Stimulated activated CD4-positive, alpha-beta T cell treated with anti-CD3 and anti-CD28 coated beads, Interleukin-15, amount 100 ng/mL, for 24 hours (primary cell): ENCODE results near the gene C20orf141.
"Not testable (repeated sequence)": the region's sequence is repeated elsewhere in the genome, so short reads cannot be mapped to it uniquely, and the experiment has no call there.

Experiments used
- DNase-seq: peaks from one replicate; pipeline ENCODE4 v3.0.0-alpha.2; 2020

Gene C20orf141

DNA sequence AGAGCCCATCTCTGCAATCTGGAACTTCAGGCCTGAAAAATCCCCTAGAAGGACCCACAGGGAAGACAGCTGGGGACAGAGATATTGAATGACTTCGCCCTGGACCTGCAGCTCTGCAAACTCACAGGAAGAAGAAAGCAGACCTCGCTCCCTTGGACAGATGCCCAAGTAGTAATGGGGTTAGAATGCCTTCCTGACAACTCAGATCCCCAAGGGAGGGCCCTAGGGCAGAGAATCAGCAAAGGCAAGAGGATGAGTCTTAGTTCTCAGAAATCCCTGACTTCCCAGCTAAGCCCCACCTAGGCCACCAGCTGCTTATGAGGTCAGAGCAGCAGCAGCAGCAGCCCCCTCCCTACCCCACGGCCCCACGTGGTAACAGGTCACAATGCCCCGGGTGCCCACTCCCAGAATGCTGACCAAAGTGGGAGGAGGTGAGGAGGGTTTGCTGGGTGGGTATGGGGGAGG, at the start of gene C20orf141:
Gene C20orf141 (plus strand): TSS at position 401 of the 465 bp plus-strand sequence. CDS start 198 bp downstream, outside the sequence.
- DNase-seq = no peak

DNA sequence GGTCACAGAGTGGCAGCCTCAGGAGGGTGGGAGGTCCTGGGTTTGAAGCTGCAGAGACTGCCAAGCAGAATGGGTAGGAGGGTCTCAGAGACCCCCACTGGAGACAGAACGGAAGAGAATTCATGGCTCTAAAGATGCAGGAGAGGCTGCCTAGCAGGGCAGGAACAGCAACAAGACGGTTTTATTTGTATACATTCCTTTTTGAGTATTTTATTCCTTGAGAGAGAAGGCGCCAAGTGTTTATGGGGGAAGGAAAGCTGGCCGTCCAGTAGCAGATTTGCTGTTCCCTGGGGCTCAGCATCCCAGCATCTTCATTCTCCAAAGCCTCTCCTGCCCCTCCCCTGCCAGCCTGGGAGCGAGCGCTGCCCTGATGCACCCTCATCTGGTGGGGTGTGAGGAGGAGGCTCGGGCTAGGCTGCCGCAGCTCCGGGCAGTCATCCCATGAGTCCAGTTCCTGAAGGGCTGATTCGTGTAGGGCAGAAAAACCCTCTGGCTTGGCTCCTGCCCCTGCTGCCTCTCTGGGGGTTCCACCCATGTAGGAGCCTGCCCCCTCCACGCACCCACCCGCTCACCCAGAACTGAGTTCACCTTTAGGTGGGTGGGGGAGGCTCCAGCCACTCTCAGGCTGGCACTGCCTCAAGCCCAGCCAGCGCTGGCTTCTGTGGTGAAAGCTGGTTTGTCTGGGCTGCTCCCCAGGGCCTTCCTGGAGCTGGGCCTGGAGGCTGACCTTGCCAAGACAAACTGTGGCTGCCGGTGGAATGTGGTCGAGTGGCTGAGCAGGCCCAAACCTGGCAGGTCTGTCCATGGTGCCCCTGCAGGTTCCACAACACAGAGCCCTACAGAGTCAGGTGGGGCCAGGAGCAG, 46.8 kb upstream of the C20orf141 start:
- DNase-seq = no peak

- DNase-seq = no peak
Measured at GRCh38 chr20:2768632-2769015, 46.2 kb upstream of the C20orf141 start.

- not testable (repeated sequence) for DNase-seq
Measured at GRCh38 chr20:2770091-2770490, 44.7 kb upstream of the C20orf141 start.

DNA sequence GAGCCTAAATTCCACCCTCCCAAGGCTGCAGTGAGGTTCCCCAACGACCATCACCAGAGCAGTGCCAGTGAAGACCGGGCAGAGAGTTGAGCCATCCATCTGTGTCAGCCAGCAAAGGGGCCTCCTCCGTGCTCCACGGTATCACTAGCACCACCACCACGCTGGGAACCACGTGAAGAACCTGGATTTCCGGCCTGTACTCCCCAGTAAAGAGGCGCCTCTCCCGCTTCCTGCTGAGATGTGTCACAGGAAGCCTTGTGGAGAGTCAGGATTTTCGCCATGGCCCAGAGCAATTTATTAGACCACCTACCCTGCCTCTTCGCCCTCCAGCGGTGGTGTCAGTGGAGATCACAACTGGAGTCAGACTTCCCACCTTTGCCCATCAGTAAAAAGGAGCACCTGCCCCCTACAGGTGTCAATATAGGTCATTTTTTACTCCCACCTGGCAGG, 43.1 kb upstream of the C20orf141 start:
- DNase-seq = no peak

- DNase-seq = no peak
Measured at GRCh38 chr20:2773812-2774211, 41.0 kb upstream of the C20orf141 start.

GRCh38 chr20:2775139-2775538, 39.6 kb upstream of the C20orf141 start:
- no peak for DNase-seq

GRCh38 chr20:2778602-2779321, 36.0 kb upstream of the C20orf141 start:
- DNase-seq = no peak

- DNase-seq = no peak
Measured at GRCh38 chr20:2780948-2781347, 33.8 kb upstream of the C20orf141 start.

DNA sequence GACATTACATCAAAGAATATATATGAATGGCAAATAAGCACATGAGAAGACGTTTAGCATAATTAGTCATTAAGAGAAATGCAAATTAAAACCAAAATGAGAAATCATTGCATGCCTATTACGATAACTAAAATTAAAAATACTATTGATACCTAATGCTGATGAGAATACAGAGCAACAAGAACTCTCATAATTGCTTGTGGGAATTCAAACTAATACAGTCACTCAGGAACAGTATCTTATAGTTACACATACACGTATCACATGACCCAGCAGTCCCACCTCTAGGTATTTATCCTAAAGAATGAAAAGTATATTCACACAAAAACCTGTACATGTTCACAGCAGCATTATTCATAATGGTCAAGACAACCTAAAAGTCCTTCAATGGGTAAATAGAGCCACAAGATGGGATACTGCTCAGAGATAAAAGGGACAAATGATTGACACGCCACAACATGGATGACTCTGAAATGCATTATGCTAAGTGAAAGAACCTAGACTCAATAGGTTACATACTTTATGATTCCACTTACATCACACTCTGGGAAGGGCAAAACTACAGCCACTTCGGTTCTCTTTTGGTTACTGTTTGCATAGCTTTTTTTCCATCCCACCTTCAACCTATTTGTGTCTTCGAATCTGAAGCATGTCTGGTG, 30.8 kb upstream of the C20orf141 start:
- DNase-seq = no peak

DNA sequence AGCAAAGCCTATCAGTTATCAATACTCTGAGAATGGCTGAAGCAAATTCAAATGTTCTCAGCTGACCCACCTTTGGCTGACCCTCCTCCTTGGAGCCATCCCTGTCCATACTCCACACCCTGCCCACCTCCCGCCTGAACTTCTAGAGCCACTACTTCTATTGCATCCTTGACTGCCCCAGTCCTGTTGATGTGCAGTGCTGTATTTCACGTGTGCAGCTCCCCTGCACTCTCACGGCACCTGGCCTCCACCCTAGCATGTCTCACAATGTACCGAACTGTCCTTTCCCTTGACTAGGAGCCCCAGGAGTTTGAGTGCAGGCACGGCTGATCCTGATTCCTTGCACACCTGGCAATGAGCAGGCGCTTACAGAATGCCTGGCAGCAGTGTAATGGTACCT, 21.3 kb upstream of the C20orf141 start:
- no peak for DNase-seq

GRCh38 chr20:2794202-2794748, 20.5 kb upstream of the C20orf141 start:
- no peak for DNase-seq

- DNase-seq = no peak
Measured at GRCh38 chr20:2794866-2795447, 19.8 kb upstream of the C20orf141 start.

GRCh38 chr20:2795451-2795850, 19.3 kb upstream of the C20orf141 start:
- DNase-seq = no peak

DNA sequence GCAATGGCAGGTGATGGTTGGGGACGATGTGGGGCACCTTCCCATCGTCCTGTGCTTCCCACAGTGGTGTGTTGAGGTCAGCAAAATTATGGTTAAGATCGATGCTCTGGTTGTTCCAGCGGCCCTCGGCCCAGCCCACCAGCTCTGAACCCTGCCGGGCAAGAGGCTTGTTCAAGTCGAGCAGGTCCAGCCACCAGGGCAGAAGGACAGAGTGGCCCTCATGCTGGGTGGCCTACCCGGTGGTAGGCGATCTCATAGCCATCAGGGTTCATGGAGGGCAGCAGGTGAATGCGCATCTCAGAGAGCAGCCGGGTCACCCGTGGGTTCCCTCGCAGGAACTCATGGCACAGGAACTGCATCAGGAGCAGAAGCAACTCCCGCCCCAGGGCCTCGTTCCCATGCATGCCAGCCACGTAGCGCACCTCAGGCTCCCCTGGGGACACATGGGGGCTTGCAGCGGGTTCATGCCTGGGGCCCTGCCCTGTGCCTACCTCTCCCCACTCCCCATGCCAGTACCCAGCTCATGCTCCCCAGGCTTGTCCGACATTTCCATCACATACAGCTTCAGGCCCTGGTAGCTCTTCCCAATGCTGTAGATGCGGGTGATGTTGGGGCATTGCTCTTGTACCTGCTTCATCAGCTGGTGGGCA, 18.7 kb upstream of the C20orf141 start:
- DNase-seq = no peak

- DNase-seq = no peak
Measured at GRCh38 chr20:2797136-2797983, 17.4 kb upstream of the C20orf141 start.

- no peak for DNase-seq
Measured at GRCh38 chr20:2798095-2798805, 16.5 kb upstream of the C20orf141 start.

DNA sequence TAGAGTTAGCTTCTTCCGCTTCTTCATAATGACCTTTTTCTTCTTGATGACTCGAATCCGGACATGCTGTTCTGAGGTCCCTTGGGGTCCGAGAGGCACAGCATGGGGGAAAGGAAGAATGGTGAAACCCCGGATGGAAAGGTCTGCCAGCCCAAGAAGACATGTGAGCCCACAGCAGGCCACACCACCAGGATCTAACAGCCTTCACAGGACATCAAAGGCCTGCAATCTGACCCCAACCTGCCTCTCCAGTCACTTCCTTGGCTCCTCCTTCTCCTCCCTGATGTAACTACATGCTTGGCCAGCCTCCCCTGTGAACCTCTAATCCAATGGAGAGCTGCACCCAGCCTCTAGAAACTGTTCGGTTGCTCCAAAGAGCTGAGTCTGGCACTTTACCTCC, 16.0 kb upstream of the C20orf141 start:
- no peak for DNase-seq

GRCh38 chr20:2799271-2799670, 15.5 kb upstream of the C20orf141 start:
- no peak for DNase-seq
